NCI-H345 treated with DMSO at 0.1 percent for 48 hours (cell line): Measurements from ENCODE around the gene MRPL20.
"Not testable (repeated sequence)": the region's sequence is repeated elsewhere in the genome, so short reads cannot be mapped to it uniquely, and the experiment has no call there.

Source experiments
- DNase-seq: peaks from one replicate; lab custom pipeline; 2025; ENCODE audit not compliant: unreplicated experiment; lab: John Stamatoyannopoulos, UW

Gene MRPL20

DNA sequence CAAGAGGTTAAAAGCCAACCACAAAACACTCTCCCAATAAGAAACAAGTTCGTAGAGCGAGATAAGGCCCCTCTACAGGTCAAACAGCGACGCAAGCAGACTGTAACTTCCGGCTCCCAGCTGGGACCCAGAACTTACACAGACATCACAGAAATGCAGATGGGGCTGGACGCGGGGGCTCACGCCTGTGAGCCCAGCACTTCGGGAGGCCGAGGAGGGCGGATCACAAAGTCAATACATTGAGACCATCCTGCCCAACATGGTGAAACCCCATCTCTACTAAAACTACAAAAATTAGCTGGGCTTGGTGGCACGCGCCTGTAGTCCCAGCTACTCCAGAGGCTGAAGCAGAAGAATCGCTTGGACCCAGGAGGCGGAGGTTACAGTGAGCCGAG lies 19.0 kb downstream of the MRPL20 start:
- DNase-seq, result no peak

DNA sequence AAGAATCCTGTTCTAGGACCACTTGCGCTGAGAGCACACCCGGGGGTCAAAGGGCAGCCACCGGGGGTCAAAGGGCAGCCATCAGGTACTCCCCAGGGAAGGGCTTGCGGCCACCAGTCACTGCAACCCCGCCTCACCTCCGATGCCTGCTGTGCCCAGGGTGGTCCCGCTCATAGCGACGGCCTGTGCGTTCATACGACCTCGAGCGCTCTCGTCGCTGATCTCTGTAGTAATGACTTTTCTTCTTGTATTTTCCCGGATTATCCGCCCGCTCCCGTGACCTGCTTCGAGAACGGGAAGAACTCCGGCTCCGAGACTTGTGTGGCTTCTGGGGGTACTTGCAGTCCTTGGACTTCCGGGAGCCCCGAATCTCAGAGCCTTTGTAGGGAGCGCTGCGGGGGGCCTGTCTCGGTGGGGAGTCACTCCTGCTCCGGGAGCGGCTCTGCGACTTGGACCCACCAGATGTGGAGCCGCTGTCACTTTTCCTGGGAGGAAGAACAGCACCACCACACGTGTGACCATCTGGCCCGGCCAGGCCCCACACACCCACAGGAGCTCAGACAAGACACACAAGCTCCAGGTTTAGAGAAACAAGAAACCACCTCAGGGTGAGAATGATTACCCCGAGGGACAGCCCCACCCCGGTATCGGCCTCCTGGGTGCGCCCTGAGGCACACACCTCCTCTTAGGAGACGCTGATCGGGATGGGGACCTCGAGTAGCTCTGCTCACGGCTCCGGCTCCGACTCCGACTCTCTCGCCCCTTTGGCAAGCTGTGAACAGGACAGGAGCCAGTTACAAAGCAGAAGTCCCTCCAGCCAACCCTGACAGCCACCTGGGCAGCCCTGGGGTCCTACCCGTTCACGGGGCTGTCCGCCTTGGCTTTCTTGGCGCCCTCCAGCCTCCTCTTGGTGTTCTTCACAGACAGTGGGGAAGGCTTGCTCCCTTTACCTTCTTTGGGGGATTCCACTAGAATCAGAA lies 19.7 kb downstream of the MRPL20 start:
- no peak for DNase-seq

- no peak for DNase-seq
Observed at GRCh38 chr1:1385931-1386330, 21.2 kb downstream of the MRPL20 start.

GRCh38 chr1:1385339-1385738 lies 21.8 kb downstream of the MRPL20 start:
- not testable (repeated sequence) for DNase-seq

- DNase-seq, result no peak
Observed at GRCh38 chr1:1381294-1381693, 25.8 kb downstream of the MRPL20 start.

- DNase-seq, result no peak
Observed at GRCh38 chr1:1380860-1381259, 26.2 kb downstream of the MRPL20 start.

DNA sequence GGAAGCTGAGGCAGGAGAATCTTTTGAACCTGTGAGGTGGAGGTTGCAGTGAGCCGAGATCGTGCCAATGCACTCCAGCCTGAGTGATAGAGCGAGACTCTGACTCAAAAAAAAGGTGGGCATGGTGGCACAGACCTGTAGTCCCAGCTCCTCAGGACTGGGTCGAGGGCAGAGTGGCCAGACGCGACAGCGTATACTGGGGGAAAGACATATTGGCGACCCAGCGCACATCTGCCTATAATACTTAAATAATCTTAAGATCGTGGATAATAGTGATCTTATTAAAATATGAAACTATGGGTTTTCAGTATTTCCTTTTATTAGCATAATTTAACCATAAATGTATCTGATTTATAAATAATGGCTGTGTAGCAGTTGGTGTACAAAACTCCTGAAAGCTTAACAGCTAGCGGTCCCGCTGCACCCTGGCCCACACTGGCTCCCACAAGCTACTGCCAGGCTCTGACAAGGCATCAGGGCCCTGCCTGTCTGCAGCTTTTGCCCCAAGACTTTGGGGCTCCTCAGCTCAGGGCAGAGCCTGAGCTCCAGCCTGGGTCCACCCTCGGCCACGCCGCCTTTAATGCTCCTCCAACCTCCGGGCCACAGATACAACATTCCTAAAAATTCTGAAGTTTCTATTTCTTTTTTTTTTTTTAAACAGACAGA lies 29.4 kb downstream of the MRPL20 start:
- no peak for DNase-seq

- DNase-seq, result no peak
Observed at GRCh38 chr1:1376551-1377226, 30.4 kb downstream of the MRPL20 start.

DNA sequence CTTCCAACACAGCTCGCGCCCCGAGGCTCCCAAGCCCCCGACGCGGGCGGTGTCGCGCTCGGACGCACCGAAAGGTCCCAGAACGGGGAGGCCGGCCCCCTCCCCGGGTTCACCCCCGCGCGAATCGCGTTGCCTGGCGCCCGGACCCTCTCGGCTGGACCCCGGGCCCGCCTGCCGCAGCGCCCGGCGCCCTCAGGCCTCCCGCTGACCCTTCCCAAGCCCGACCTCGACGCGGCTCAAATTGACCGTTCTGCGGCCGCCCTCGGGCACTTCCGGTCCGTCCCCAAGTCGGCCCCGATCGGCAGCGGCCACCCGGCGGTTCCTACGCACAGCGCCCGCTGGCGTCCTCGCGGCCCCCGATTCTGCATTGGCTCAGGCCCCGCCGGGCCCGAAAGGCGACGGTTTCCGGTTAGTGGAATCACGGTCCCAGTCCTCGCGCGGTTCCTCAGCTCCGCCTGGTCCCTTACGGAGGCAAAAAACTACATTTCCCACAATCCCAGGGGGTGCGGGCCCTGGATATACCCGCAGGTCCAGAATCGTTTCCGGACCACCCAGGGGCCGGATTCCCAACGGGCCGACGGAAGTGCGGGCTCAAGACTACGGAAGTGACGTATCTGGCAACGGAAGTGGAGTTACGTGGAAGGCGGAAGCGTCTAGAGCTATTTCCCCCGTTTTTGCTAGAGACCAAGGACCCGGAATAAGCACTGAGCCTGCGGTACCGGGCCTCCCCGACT lies 32.0 kb downstream of the MRPL20 start, which contains the start of gene AURKAIP1:
AURKAIP1 (minus strand) TSS at position 279 of the 734 bp plus-strand sequence. CDS start 451 bp downstream, outside the sequence.
- peak; percentile 97 for DNase-seq

DNA sequence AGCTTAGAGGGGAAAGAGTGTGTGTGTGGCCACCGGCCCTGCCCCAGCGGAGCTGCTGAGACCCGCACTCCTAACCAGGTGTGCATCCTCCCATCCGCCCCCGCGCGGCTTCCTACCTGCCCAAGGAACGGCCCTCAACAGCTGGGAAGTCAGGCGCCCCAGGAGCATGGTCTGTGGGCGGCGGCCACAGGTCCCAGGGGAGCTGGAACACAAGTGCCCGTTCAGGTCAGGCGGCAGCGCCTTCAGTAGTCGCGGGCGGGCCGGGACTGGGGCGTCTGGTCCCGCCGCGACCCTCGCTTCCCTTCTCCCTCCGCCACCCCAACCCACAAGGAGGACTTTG lies 32.5 kb downstream of the MRPL20 start:
- no peak for DNase-seq

GRCh38 chr1:1373815-1374588 lies 33.1 kb downstream of the MRPL20 start:
- DNase-seq, result no peak

DNA sequence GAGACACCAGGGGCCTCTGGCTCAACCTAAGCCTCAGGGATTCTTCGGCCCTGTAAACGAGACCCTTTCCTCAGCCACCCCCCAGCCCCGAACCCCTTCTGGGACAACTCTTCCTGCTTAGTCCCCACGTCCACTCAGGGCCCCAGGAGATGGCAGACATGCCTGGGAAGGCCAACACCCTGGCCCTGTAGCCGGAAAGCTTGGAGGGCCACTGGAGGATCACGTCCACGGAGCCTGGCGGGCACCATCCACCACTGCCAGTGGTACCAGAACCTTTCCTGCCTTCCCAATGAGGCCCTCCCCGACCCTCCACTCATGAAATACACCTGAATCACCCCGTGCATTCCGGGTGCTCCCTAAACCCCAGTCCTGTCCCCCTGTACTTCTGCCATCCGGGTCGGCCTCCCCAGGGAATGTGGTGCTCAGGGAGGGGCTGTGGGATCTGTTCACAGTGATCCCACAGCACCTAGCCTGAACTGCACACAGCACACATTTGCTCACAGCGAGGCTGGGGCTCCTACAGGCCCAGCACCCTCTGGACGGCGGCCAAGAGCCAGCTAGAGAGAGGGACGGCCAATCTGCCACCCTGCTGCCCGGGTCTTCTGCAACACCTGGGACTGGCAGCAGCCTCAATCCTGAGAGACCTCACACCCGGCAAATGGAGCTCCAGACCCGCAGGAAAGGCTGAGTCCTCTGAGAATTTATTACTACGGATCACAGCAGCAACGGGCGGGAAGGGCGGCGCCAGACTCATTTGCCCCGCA lies 33.9 kb downstream of the MRPL20 start:
- DNase-seq, result no peak

DNA sequence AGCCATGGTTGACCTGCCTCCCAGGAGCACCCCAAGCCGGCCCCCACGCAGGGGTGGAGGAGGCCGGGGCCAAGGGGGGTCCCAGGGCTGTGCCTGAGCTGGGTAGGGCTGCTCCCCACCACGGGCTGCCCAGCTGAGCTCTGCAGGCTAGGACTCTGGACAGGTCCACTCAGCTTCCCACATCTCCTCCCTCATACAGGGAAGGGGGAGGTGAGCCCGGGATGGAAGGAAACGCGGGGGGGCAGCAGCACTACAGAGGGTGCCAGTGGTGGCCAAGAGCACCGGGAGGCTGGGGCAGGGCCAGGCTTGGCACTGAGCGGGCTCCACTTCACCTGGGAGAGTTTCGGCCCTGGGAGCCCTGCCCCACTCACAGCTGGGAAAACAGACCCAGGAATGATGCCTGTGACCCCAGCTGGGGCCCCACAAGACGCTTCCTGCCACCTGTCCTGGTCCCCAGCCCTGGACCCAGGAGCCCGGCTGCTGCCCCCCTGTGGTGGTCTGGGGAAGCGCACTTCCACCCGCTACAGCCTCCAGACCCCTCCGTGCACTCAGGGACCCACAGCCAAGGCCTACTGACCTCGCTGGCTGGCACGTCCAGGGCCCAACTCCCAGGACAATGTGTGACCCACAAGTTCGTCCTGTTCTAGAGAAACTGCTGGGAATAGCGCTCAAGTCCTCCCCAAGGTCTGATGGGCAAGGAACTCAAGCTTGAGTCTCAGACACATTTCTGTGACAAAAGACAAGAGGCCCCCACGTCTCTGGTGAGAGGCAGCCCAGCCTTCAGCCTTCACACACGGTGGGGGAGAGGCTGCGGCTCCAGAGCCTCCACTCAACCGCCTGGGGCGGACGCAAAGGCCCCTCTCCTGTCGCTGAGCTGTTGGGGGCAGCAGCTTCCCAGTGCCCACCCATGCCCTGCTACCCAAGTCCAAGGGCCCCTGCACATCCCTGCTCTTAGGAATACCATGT lies 35.1 kb downstream of the MRPL20 start:
- DNase-seq, result no peak

DNA sequence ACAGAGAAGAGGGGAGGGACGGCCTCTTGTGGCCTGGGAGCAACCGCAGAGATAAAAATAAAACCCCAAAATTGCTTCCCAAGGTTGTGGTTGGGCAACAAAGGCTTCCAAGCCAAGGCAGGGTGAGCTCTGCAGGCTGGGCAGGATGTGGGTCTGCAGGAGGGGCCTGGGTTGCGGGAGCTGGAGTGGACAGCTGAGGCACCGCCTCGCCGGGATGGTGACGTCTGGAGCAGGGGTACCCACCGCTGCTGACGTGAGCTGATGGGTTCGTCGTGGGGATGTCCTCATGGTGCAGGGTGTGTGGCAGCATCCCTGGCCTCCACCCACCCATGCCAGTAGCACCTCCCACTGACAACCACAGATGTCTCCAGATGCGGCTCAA lies 35.7 kb downstream of the MRPL20 start:
- DNase-seq, result no peak

- no peak for DNase-seq
Observed at GRCh38 chr1:1370771-1371300, 36.3 kb downstream of the MRPL20 start.

DNA sequence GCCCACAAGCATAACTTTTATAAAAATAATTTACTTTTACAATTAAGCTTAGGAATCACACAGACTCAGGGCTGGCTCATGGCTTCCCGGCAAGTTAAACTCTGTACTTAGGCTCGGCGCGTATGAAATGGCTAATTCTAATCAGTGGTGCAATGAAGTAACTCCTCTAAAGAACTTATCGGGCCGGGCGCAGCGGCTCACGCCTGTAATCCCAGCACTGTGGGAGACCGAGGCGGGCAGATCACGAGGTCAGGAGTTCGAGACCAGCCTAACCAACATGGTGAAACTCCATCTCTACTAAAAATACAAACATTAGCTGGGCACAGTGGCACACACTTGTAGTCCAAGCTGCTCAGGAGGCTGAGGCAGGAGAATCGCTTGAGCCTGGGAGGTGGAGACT lies 37.0 kb downstream of the MRPL20 start:
- not testable (repeated sequence) for DNase-seq

DNA sequence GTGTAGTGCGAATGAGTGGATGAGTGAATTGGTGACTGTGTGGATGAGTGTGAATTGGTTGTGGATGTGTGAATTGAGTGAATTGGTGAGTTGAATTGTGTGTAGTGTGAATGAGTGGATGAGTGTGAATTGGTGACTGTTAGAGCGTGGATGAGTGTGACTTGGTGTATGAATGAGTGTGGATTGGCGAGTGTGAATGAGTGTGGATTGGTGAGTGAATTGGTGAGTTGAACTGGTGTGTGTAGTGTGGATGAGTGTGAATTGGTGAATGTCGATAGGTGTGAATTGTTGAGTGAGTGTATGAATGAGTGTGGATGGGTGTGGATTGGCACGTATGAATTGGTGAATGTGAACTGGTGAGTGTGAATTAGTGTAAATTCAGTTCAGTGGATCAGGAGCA lies 39.8 kb downstream of the MRPL20 start:
- no peak for DNase-seq

DNA sequence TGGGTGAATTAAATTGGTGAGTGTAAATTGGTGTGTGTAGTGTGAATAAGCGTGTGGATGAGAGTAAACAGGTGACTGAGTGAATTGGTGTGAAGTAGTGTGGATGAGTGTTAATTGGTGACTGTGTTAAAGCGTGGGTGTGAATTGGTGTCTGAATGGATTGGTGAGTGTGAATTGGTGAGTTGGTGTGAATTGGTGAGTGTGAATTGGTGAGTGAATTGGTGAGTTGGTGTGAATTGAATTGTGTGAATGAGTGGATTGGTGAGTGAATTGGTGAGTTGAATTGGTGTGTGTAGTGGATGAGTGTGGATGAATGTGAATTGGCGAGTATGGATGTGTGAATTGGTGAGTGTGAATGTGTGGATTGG lies 40.4 kb downstream of the MRPL20 start:
- DNase-seq, result no peak
